ENCODE measurements around the gene LIM2. TPM values are rescaled to one million over a fixed set of nuclear protein-coding genes. Genes with fewer than 3 reads are reported as not detected.
A peak's percentile ranks its signal among the peaks of the same experiment; 100 is the strongest.

Gene LIM2
- total and polyA plus RNA-seq, 9 of the 15 experiments (the other 6 are each of a cell fraction or from before 2014, with no cell fraction given), result 0.07 to 0.45 (median 0.18) TPM; not detected in 4

DNA sequence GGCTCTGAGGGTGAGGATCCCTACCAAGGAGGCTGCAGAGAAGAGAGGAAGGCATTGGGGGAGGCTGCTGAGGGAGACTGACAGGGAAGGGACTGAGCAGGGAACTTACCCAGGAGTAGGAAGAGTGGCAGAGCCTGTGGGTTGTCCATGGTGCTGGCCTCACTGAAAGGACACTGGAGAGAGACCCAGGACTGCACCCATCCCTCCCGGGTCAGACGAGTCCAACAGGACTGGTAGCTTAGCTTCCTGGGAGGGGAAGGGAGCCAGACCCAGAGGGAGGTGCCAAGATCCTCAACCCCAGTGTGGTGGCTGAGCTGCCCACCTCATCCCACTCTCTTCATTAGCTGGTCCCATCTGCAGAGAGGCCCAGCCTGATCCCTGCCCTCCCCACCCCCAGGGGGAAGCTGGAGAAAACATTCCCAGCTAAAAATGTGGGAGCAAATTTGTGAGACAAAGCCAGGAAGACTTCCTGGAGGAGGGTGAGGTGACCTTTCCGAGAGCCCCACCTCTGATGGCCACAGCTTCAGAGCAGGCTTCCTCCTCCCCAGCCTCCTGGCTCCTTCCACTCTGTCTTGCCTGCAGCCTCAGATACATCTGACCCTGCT is 45.7 kb downstream of the LIM2 start, which contains the start of gene VSIG10L:
Gene VSIG10L (minus strand): TSS at position 164 of the 605 bp plus-strand sequence. CDS start 15 bp downstream, at position 149.
- no peaks in the 10 kb centered on the region for H4K20me1 ChIP-seq (replicated peaks; ENCODE audit: control insufficient read depth, insufficient read depth, low read length)
- ChIA-PET CTCF (ENCODE audit: low intra/inter-chr PET ratio) (no interaction called here), POLR2A (interaction anchor here (0.6 to 4.0 kb wide), 9 partner anchors 9 to 66 kb away, joined by 3 to 22 read pairs (median 4); partner anchors contain the start of gene ETFB)
- no peak for ATAC-seq
- no peak within 1 kb of the TSS for H2AFZ ChIP-seq (ENCODE audit: low read depth, low read length)
- no peak for DNase-seq (ENCODE audit: extremely low read depth in 1 of 4, low spot score in 3 of 4)
- no TSS peak for BruUV-seq (replicated peaks)
- H3K9me1 ChIP-seq (ENCODE audit: control insufficient read depth, insufficient read depth, low read length), result no peaks in the 10 kb centered on the region
- 55% methylated on average over 3 of the region's 3 CpGs for WGBS (ENCODE audit: insufficient coverage, low coverage, missing lambda C conversion rate)
- FAIRE-seq, result no peak
- peak within 1 kb of the TSS; percentile 99 for H3K4me2 ChIP-seq (ENCODE audit: insufficient read depth, low read length)
- peaks cover 29% of the 10 kb centered on the region; the same call in 2 of the 3 replicates for H3K36me3 ChIP-seq (ENCODE audit: control insufficient read depth, insufficient read depth, low read length)
- H3K9me3 ChIP-seq (replicated peaks; ENCODE audit: control insufficient read depth, insufficient read depth, low read depth, low read length), result no peaks in the 10 kb centered on the region
- H3K27ac ChIP-seq (ENCODE audit: extremely low read depth, low read depth, low read length), result no peak within 1 kb of the TSS
- no peaks in the 10 kb centered on the region for H3K79me2 ChIP-seq (ENCODE audit: control insufficient read depth, insufficient read depth, low read length)
- H3K9ac ChIP-seq (ENCODE audit: insufficient read depth in 1 of 2, low read depth in 2 of 2, low read length in 2 of 2), result peak within 1 kb of the TSS; percentile 72 to 95; a peak in 3 of 4 replicates
- intact Hi-C loops (cut with micrococcal nuclease), result no loop called here
- in situ Hi-C loops (cut with MboI), result no loop called here
- no peaks in the 10 kb centered on the region for H3K27me3 ChIP-seq (ENCODE audit: control insufficient read depth in 2 of 2, insufficient read depth in 2 of 2, low read length in 2 of 2)
- H3K4me3 ChIP-seq, result no peak within 1 kb of the TSS
- peaks cover 26 to 44% of the 10 kb centered on the region in 2 experiments; a peak in 4 of 5 replicates for H3K4me1 ChIP-seq (replicated peaks in 1 of 2; ENCODE audit: control insufficient read depth in 2 of 2, insufficient read depth in 2 of 2, low read length in 2 of 2)
- peak; percentile 55 for TF ChIP-seq REST (IDR thresholded peaks at IDR 0.05; ENCODE audit: borderline replicate concordance)
- TF ChIP-seq REST (CRISPR knock-in tag; IDR thresholded peaks at IDR 0.05; ENCODE audit: low read depth), result no peak
- 0 out of 4 replicates have a peak, but pooled peaks of 1 of the 2 experiments have one; percentile 7 for TF ChIP-seq RCOR1 (IDR thresholded peaks at IDR 0.05; ENCODE audit: borderline replicate concordance in 1 of 2, low read depth in 2 of 2, low read length in 2 of 2)
- TF ChIP-seq BCOR (IDR thresholded peaks at IDR 0.05), result peak; percentile 63
- TF ChIP-seq, protein P1, sequence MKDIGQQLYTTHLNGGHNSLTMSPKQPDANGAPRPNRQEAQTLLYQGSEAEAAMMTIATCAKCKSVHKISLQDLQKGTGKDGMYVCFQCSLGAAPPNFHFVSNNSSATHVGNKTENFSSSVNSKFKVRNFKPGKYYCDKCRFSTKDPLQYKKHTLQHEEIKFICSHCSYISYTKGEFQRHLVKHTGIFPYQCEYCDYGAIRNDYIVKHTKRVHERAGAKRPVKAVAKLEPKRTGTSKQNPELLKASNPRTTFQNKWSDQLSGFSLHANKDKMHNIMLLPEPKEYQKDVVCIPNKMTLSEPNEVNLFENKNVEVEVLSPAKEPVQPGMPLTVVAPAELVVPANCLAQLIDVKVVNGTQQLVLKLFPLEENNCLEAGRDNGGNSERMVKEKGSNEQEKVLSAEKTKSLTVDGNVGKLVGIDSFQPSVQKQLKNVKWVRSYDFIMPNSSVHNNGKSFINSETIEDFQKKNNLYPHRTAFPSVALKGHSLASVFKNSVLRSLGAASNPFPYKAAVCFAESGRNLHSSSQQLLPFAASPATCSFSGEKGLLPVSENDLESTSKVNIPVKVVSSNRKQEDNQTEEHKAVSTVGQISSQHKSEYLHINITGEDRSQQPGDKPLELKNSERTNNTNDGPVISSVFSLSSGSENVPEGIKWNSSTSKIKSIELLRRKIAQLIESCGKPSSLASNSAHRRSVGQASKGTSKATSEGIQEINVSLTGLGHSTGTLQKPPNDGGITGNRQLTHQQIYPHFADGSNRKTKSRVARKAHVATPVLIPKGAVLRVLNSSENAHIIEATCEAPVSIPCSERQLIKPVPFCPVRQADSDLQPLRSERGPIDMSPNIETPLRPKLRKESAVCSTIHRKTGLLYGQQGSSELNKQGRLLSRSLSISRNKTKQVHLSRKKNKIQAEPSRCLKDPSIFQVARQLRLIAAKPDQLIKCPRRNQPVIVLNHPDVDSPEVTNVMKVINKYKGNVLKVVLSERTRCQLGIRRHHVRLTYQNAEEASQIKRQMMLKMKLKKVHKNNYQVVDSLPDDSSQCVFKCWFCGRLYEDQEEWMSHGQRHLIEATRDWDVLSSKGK (CRISPR knock-in tag; IDR thresholded peaks at IDR 0.05), result no peak
- no peak for TF ChIP-seq FOS (IDR thresholded peaks at IDR 0.05; ENCODE audit: extremely low read depth, insufficient read length)
- peak; percentile 98 for TF ChIP-seq ZFP36 (IDR thresholded peaks at IDR 0.05; ENCODE audit: low read depth, low read length, partially characterized antibody)
- TF ChIP-seq FOXA3 (CRISPR knock-in tag; conservative IDR thresholded peaks at IDR 0.05 in 1 of 2, IDR thresholded peaks at IDR 0.05 in 1 of 2), result no peak
- peak; percentile 69 for TF ChIP-seq RBM25 (IDR thresholded peaks at IDR 0.05; ENCODE audit: low read depth, low read length, severe bottlenecking)
